Panc1 (cell line): Measurements from ENCODE around the gene S100PBP.

Experiments
- CTCF ChIP-seq: fragments of 450-650 bp; IDR thresholded peaks from 2 replicates; pipeline ENCODE4 v1.5.1; 2017; ENCODE audit warnings: mild to moderate bottlenecking
- POLR2AphosphoS5 ChIP-seq: IDR thresholded peaks from 2 replicates; pipeline ENCODE4 v1.6.1; 2012; ENCODE audit warnings: mild to moderate bottlenecking, low read depth, low read length, moderate library complexity
- REST ChIP-seq, 2 experiments: IDR thresholded peaks; 2 replicates each; pipeline ENCODE4 v1.6.1; 2011 to 2012; ENCODE audit warnings: low read depth in 2 of 2, control low read depth in 1 of 2, low read length in 1 of 2, mild to moderate bottlenecking in 1 of 2, moderate library complexity in 1 of 2; ENCODE audit not compliant: insufficient read depth in 1 of 2
- TCF7L2 ChIP-seq: IDR thresholded peaks from 2 replicates; pipeline ENCODE4 v1.6.1; 2011; ENCODE audit warnings: mild to moderate bottlenecking, low read depth, low read length, inconsistent platforms

- no peak for TF ChIP-seq CTCF
- TF ChIP-seq POLR2AphosphoS5, result no peak
- no peak for TF ChIP-seq TCF7L2
- TF ChIP-seq REST (IDR thresholded peaks at IDR 0.05; ENCODE audit: insufficient read depth in 1 of 2, low read depth in 2 of 2, low read length in 1 of 2), result no peak
Measured at GRCh38 chr1:32881871-32882850, 64.7 kb downstream of the S100PBP start.
